GM21390 (cell line): ENCODE data around the gene MALT1.

Experiments used
- ATAC-seq: cut with Tn5 transposase; IDR thresholded peaks from one replicate; pipeline ENCODE4 v1.9.1; 2021; ENCODE audit not compliant: unreplicated experiment

MALT1 gene

GRCh38 chr18:58690259-58690658 is 19.0 kb downstream of the MALT1 start:
- ATAC-seq, result no peak

GRCh38 chr18:58691256-58691655 is 20.0 kb downstream of the MALT1 start:
- no peak for ATAC-seq

GRCh38 chr18:58692422-58693185 is 21.3 kb downstream of the MALT1 start:
- no peak for ATAC-seq

- ATAC-seq, result no peak
Measured at GRCh38 chr18:58694221-58694620, 23.0 kb downstream of the MALT1 start.

- ATAC-seq, result no peak
Measured at GRCh38 chr18:58694720-58695468, 23.6 kb downstream of the MALT1 start.

GRCh38 chr18:58695772-58696171 is 24.5 kb downstream of the MALT1 start:
- ATAC-seq, result no peak

GRCh38 chr18:58697146-58697545 is 25.9 kb downstream of the MALT1 start:
- no peak for ATAC-seq

GRCh38 chr18:58698701-58699193 is 27.5 kb downstream of the MALT1 start:
- ATAC-seq, result no peak

GRCh38 chr18:58699551-58699950 is 28.3 kb downstream of the MALT1 start:
- no peak for ATAC-seq

- no peak for ATAC-seq
Measured at GRCh38 chr18:58700209-58700608, 28.9 kb downstream of the MALT1 start.

GRCh38 chr18:58712930-58713329 is 41.7 kb downstream of the MALT1 start:
- ATAC-seq, result no peak

GRCh38 chr18:58714259-58714658 is 43.0 kb downstream of the MALT1 start:
- ATAC-seq, result no peak

GRCh38 chr18:58714821-58715220 is 43.6 kb downstream of the MALT1 start:
- ATAC-seq, result no peak

- ATAC-seq, result no peak
Measured at GRCh38 chr18:58715540-58715939, 44.3 kb downstream of the MALT1 start.

- no peak for ATAC-seq
Measured at GRCh38 chr18:58716060-58716756, 44.9 kb downstream of the MALT1 start.

GRCh38 chr18:58721566-58722239 is 50.4 kb downstream of the MALT1 start:
- ATAC-seq, result no peak

GRCh38 chr18:58723810-58724602 is 52.7 kb downstream of the MALT1 start:
- no peak for ATAC-seq

GRCh38 chr18:58726671-58727070 is 55.4 kb downstream of the MALT1 start:
- ATAC-seq, result no peak

- ATAC-seq, result no peak
Measured at GRCh38 chr18:58727776-58728500, 56.7 kb downstream of the MALT1 start.

- no peak for ATAC-seq
Measured at GRCh38 chr18:58728719-58729118, 57.5 kb downstream of the MALT1 start.
